Transverse colon (tissue), 4 donors: ENCODE results near the gene PHETA1.

Source experiments
- CTCF ChIP-seq, 5 experiments: fragments of 200-600 bp in 3 of 5; fragments of 450-650 bp in 2 of 5; sonication (generic) in 3 of 5; IDR thresholded peaks; 1 replicate in 2 of 5; 2 replicates in 3 of 5; pipeline ENCODE4 v1.5.1; 2016 to 2017; ENCODE audit warnings: antibody characterized with exemption in 5 of 5, inconsistent platforms in 3 of 5, mild to moderate bottlenecking in 2 of 5, moderate library complexity in 1 of 5
- POLR2A ChIP-seq: fragments of 450-650 bp; IDR thresholded peaks from one replicate; pipeline ENCODE4 v1.6.1; 2016; ENCODE audit warnings: antibody characterized with exemption, mild to moderate bottlenecking, moderate library complexity
- POLR2AphosphoS5 ChIP-seq, 3 donors: sonication (generic); formaldehyde crosslinking; IDR thresholded peaks; one replicate each; pipeline ENCODE4 v1.6.1; 2016; ENCODE audit warnings: antibody characterized with exemption in 3 of 3

GRCh38 chr12:111379942-111380554 lies 11.2 kb upstream of the PHETA1 start:
- TF ChIP-seq CTCF (IDR thresholded peaks at IDR 0.05) (no peak), POLR2A (no peak), POLR2AphosphoS5 (IDR thresholded peaks at IDR 0.05) (no peak)
